ENCODE data around the gene RAP1GDS1. TPM values are rescaled to one million over a fixed set of nuclear protein-coding genes. Genes with fewer than 3 reads are reported as not detected.
A peak's percentile ranks its signal among the peaks of the same experiment; 100 is the strongest.

RAP1GDS1 gene
- total and polyA plus RNA-seq, 2 of the 4 experiments (the other 2 are of a cell fraction), result 29.0 to 85.1 TPM

DNA sequence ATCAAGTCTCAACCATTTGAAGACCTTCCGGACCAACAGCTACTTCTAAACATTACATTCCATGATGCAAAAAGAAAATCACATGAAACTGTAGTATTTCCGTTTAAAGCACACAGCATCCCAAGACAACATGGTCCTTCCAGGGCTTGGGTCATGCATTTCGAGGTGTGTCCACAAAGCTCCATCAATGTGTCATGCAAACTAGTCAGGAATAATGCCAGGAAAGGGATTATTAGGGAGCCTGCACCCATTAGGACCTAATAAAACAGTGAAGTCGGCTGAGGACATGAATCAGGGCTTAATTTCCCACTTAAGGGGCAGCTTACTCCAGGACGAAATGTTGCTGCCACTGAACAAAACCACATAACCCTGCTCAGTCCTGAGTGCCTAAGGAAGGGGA lies 219.4 kb downstream of the RAP1GDS1 start:
- Histone ChIP-seq H3K79me1 (ENCODE audit: low read depth in 1 of 2, low read length in 2 of 2) (peaks cover 33 to 59% of the 10 kb centered on the region in 2 experiments), H2BK20ac (ENCODE audit: low read depth, low read length) (peak overlapping the region; percentile 21; the same call in 1 of the 2 replicates), H3K4me2 (ENCODE audit: low read depth, low read length) (no peak overlapping the region), H3K4me1 (ENCODE audit: control insufficient read depth, insufficient read depth, low read length) (peaks cover 13% of the 10 kb centered on the region), H3K9me1 (ENCODE audit: insufficient read depth, low read length) (peaks cover 28% of the 10 kb centered on the region), H3K23ac (ENCODE audit: low read depth, low read length) (peak overlapping the region; percentile 48; the same call in 1 of the 2 replicates), H2BK15ac (ENCODE audit: low read depth, low read length) (peak overlapping the region; percentile 36; the same call in 1 of the 3 replicates), H4K20me1 (ENCODE audit: insufficient read depth, low read length) (no peaks in the 10 kb centered on the region), H2AK9ac (replicated peaks; ENCODE audit: low read depth, low read length, poor library complexity) (no peak overlapping the region), H3K14ac (replicated peaks; ENCODE audit: low read depth, low read length) (peak overlapping the region; percentile 52; the same call in 1 of the 2 replicates), H3K4ac (ENCODE audit: low read depth, low read length) (peak overlapping the region; percentile 73), H3K9me3 (ENCODE audit: control insufficient read depth, insufficient read depth, low read length) (no peaks in the 10 kb centered on the region), H3K4me3 (ENCODE audit: insufficient read depth, low read depth, low read length) (no peak overlapping the region), H4K91ac (ENCODE audit: insufficient read depth, low read depth, low read length) (peak overlapping the region; percentile 62; the same call in 1 of the 2 replicates), H3K56ac (ENCODE audit: extremely low read depth, insufficient read depth, low read length) (no peak overlapping the region), H2AFZ (replicated peaks; ENCODE audit: low read length, poor library complexity) (no peak overlapping the region), H3K27me3 (ENCODE audit: control insufficient read depth, insufficient read depth, low read length) (no peaks in the 10 kb centered on the region), H3K27ac (ENCODE audit: insufficient read depth, low read length) (no peak overlapping the region), H2AK5ac (ENCODE audit: low read depth, low read length) (peak overlapping the region; percentile 81), H2BK5ac (ENCODE audit: low read depth, low read length, poor library complexity, severe bottlenecking) (no peak overlapping the region), H4K8ac (ENCODE audit: low read depth in 2 of 2, low read length in 2 of 2) (peak overlapping the region in 1 of 2 experiments; percentile 20; a peak in 1 of 4 replicates), H3K9ac (ENCODE audit: low read depth, low read length) (no peak overlapping the region), H3K18ac (ENCODE audit: low read depth, low read length) (peak overlapping the region; percentile 21; the same call in 1 of the 2 replicates), H3K36me3 (ENCODE audit: control insufficient read depth, insufficient read depth, low read length) (peaks cover 19% of the 10 kb centered on the region), H4K5ac (ENCODE audit: low read depth, low read length) (peak overlapping the region; percentile 60), H2BK120ac (ENCODE audit: low read depth, low read length) (peak overlapping the region; percentile 44; the same call in 1 of the 2 replicates)
- 83% methylated on average over 1 of the region's 5 CpGs; no CpG with 5 or more reads in 1 of the 2 experiments for WGBS, 2 experiments (ENCODE audit: extremely low coverage in 2 of 2, insufficient read length in 1 of 2)
- ChIA-PET POLR2A (ENCODE audit: unreplicated experiment) (no interaction called here), CTCF (interaction anchor here (1.9 kb wide), 1 partner anchor 13 kb away, joined by 5 read pairs; no protein-coding TSS in a partner anchor)
- in situ Hi-C loops (cut with MboI; ENCODE audit: low sequenced_read_pairs) (no loop called here), dilution Hi-C loops (cut with HindIII; ENCODE audit: low sequenced_read_pairs, unreplicated experiment) (no loop called here), intact Hi-C loops (cut with micrococcal nuclease) (no loop called here)
- TF ChIP-seq NFE2L2 (IDR thresholded peaks at IDR 0.05; ENCODE audit: low read depth, low read length), result no peak
- TF ChIP-seq, protein P1, sequence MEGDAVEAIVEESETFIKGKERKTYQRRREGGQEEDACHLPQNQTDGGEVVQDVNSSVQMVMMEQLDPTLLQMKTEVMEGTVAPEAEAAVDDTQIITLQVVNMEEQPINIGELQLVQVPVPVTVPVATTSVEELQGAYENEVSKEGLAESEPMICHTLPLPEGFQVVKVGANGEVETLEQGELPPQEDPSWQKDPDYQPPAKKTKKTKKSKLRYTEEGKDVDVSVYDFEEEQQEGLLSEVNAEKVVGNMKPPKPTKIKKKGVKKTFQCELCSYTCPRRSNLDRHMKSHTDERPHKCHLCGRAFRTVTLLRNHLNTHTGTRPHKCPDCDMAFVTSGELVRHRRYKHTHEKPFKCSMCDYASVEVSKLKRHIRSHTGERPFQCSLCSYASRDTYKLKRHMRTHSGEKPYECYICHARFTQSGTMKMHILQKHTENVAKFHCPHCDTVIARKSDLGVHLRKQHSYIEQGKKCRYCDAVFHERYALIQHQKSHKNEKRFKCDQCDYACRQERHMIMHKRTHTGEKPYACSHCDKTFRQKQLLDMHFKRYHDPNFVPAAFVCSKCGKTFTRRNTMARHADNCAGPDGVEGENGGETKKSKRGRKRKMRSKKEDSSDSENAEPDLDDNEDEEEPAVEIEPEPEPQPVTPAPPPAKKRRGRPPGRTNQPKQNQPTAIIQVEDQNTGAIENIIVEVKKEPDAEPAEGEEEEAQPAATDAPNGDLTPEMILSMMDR (conservative IDR thresholded peaks at IDR 0.05; ENCODE audit: low read depth, low read length), result no peak
- TF ChIP-seq CEBPB (IDR thresholded peaks at IDR 0.05; ENCODE audit: low read depth, low read length), result no peak
- no peak for TF ChIP-seq RCOR1 (IDR thresholded peaks at IDR 0.05; ENCODE audit: insufficient replicate concordance, low read length)
- TF ChIP-seq MXI1 (IDR thresholded peaks at IDR 0.05; ENCODE audit: borderline replicate concordance, low read depth, low read length), result no peak
- no peak for TF ChIP-seq RAD21 (IDR thresholded peaks at IDR 0.05; ENCODE audit: low read length)
- no peak for TF ChIP-seq CHD1 (IDR thresholded peaks at IDR 0.05; ENCODE audit: low read depth, low read length)
- TF ChIP-seq POLR2A (IDR thresholded peaks at IDR 0.05; ENCODE audit: low read depth, low read length), result no peak
- TF ChIP-seq MAZ (IDR thresholded peaks at IDR 0.05; ENCODE audit: borderline replicate concordance, low read depth, low read length), result no peak
- TF ChIP-seq SMC3 (IDR thresholded peaks at IDR 0.05; ENCODE audit: low read depth, low read length), result no peak
- no peak for TF ChIP-seq FOS (IDR thresholded peaks at IDR 0.05; ENCODE audit: low read depth, low read length)
- no peak for TF ChIP-seq MAFK (IDR thresholded peaks at IDR 0.05; ENCODE audit: low read depth, low read length)
- TF ChIP-seq BHLHE40 (IDR thresholded peaks at IDR 0.05; ENCODE audit: low read depth, low read length), result no peak
- TF ChIP-seq, protein P2, sequence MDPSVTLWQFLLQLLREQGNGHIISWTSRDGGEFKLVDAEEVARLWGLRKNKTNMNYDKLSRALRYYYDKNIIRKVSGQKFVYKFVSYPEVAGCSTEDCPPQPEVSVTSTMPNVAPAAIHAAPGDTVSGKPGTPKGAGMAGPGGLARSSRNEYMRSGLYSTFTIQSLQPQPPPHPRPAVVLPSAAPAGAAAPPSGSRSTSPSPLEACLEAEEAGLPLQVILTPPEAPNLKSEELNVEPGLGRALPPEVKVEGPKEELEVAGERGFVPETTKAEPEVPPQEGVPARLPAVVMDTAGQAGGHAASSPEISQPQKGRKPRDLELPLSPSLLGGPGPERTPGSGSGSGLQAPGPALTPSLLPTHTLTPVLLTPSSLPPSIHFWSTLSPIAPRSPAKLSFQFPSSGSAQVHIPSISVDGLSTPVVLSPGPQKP (IDR thresholded peaks at IDR 0.05; ENCODE audit: borderline replicate concordance, low read depth, low read length), result no peak
- TF ChIP-seq, protein P3, sequence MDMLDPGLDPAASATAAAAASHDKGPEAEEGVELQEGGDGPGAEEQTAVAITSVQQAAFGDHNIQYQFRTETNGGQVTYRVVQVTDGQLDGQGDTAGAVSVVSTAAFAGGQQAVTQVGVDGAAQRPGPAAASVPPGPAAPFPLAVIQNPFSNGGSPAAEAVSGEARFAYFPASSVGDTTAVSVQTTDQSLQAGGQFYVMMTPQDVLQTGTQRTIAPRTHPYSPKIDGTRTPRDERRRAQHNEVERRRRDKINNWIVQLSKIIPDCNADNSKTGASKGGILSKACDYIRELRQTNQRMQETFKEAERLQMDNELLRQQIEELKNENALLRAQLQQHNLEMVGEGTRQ (IDR thresholded peaks at IDR 0.05; ENCODE audit: low read depth, low read length), result no peak
- TF ChIP-seq RFX5 (IDR thresholded peaks at IDR 0.05; ENCODE audit: low read depth, low read length), result no peak
- no peak for ATAC-seq (ENCODE audit: low read depth)
- no peak for DNase-seq
- no TSS peak for BruUV-seq (replicated peaks)

All from IMR-90 (cell line).